Vagina (tissue), 2 donors: ENCODE data around the gene PSTPIP2.

Experiments used
- POLR2A ChIP-seq, 2 donors: fragments of 450-650 bp; IDR thresholded peaks; one replicate each; pipeline ENCODE4 v1.6.1; 2017; ENCODE audit warnings: antibody characterized with exemption in 2 of 2, mild to moderate bottlenecking in 2 of 2, moderate library complexity in 2 of 2
- POLR2AphosphoS5 ChIP-seq, 2 donors: sonication (generic); formaldehyde crosslinking; IDR thresholded peaks; one replicate each; pipeline ENCODE4 v1.9.0; 2017; ENCODE audit warnings: antibody characterized with exemption in 2 of 2, mild to moderate bottlenecking in 2 of 2, low read depth in 1 of 2; ENCODE audit not compliant: insufficient read depth in 1 of 2
- TF ChIP-seq, protein P1 (sequence below), 3 experiments: fragments of 450-650 bp in 2 of 3; fragments of 200-600 bp in 1 of 3; sonication (generic) in 1 of 3; IDR thresholded peaks; one replicate each; pipeline ENCODE4 v1.5.1; 2017 to 2019; ENCODE audit warnings: antibody characterized with exemption in 3 of 3, mild to moderate bottlenecking in 2 of 3, moderate library complexity in 2 of 3

DNA sequence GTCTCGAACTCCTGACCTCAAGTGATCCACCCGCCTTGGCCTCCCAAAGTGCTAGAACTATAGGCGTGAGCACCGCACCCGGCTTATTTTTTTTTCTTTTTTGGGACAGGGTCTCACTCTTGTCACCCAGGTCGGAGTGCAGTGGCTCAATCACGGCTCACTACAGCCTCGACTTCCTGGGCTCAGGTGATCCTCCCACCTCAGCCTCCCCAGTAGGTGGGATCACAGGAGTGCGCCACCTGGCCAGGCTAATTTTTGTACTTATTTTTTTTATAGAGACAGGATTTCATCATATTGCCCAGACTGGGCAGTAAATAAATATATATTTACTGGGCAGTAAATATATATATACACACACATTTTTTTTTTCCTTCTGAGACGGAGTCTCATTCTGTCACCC lies 23.5 kb upstream of the PSTPIP2 start:
- TF ChIP-seq, protein P1, sequence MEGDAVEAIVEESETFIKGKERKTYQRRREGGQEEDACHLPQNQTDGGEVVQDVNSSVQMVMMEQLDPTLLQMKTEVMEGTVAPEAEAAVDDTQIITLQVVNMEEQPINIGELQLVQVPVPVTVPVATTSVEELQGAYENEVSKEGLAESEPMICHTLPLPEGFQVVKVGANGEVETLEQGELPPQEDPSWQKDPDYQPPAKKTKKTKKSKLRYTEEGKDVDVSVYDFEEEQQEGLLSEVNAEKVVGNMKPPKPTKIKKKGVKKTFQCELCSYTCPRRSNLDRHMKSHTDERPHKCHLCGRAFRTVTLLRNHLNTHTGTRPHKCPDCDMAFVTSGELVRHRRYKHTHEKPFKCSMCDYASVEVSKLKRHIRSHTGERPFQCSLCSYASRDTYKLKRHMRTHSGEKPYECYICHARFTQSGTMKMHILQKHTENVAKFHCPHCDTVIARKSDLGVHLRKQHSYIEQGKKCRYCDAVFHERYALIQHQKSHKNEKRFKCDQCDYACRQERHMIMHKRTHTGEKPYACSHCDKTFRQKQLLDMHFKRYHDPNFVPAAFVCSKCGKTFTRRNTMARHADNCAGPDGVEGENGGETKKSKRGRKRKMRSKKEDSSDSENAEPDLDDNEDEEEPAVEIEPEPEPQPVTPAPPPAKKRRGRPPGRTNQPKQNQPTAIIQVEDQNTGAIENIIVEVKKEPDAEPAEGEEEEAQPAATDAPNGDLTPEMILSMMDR (IDR thresholded peaks at IDR 0.05), result no peak
- TF ChIP-seq POLR2AphosphoS5 (IDR thresholded peaks at IDR 0.05; ENCODE audit: insufficient read depth in 1 of 2, low read depth in 1 of 2) (no peak), POLR2A (IDR thresholded peaks at IDR 0.05) (no peak)
